ENCODE results near the gene CACNA2D3.

CACNA2D3 gene

GRCh38 chr3:55061720-55062034, 939.3 kb downstream of the CACNA2D3 start:
- DNase-seq = no peak
- H3K9me3 ChIP-seq (ENCODE audit: severe bottlenecking) = no peaks in the 10 kb centered on the region
- H3K4me3 ChIP-seq (ENCODE audit: low read depth, low read length) = no peak overlapping the region
- TF ChIP-seq, protein P1, sequence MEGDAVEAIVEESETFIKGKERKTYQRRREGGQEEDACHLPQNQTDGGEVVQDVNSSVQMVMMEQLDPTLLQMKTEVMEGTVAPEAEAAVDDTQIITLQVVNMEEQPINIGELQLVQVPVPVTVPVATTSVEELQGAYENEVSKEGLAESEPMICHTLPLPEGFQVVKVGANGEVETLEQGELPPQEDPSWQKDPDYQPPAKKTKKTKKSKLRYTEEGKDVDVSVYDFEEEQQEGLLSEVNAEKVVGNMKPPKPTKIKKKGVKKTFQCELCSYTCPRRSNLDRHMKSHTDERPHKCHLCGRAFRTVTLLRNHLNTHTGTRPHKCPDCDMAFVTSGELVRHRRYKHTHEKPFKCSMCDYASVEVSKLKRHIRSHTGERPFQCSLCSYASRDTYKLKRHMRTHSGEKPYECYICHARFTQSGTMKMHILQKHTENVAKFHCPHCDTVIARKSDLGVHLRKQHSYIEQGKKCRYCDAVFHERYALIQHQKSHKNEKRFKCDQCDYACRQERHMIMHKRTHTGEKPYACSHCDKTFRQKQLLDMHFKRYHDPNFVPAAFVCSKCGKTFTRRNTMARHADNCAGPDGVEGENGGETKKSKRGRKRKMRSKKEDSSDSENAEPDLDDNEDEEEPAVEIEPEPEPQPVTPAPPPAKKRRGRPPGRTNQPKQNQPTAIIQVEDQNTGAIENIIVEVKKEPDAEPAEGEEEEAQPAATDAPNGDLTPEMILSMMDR (IDR thresholded peaks at IDR 0.05; ENCODE audit: low read depth, low read length) = no peak
- no peaks in the 10 kb centered on the region for H3K36me3 ChIP-seq
- no peak overlapping the region for H3K27ac ChIP-seq
- no peaks in the 10 kb centered on the region for H3K27me3 ChIP-seq (ENCODE audit: insufficient read depth, low read depth, severe bottlenecking)

DNA sequence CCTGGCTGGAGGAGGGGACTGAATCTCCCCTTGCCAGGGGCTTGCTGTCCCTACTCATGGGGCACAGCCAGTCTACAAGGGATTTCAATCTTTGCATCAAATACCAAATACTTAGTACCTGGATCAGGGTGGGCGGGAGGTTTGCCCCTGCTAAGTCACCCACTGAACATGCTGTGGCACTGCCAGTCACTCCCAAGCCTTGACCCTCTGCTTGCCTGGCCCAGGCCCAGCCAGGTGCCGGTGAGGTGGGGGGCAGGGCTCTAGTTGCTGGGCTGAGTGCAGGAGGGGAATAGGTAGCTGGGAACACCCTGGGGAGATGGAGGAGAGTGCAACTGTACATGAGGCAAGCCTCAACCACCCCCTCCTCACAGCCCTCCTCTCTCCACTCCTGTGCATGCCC, 941.8 kb downstream of the CACNA2D3 start:
- Histone ChIP-seq H3K27ac (no peak overlapping the region), H3K27me3 (ENCODE audit: insufficient read depth, low read depth, severe bottlenecking) (no peaks in the 10 kb centered on the region), H3K9me3 (ENCODE audit: severe bottlenecking) (no peaks in the 10 kb centered on the region), H3K4me3 (ENCODE audit: low read depth, low read length) (no peak overlapping the region), H3K36me3 (no peaks in the 10 kb centered on the region)
- no peak for DNase-seq
- TF ChIP-seq, protein P1 (IDR thresholded peaks at IDR 0.05; ENCODE audit: low read depth, low read length) = no peak

DNA sequence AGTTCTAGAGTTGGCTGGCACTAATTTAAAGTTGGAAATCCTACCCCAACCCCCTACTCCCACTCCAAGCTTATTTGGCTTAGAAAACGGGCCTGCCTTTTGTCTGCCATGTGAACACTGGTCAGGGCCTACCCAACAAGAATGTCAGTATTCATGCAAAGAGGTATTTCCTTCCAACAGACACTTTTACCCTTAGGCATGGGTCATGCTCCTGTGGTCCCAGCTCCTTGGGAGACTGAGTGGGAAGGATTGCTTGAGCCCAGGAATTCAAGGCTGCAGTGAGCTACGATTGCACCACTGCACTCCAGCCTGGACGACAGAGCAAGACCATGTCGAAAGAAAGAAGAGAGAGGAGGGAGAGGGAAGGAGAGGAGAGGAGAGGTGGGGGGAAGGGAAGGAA, 943.0 kb downstream of the CACNA2D3 start:
- Histone ChIP-seq H3K9me3 (ENCODE audit: severe bottlenecking) (no peaks in the 10 kb centered on the region), H3K36me3 (no peaks in the 10 kb centered on the region), H3K27me3 (ENCODE audit: insufficient read depth, low read depth, severe bottlenecking) (no peaks in the 10 kb centered on the region), H3K27ac (no peak overlapping the region), H3K4me3 (ENCODE audit: low read depth, low read length) (no peak overlapping the region)
- TF ChIP-seq, protein P1 (IDR thresholded peaks at IDR 0.05; ENCODE audit: low read depth, low read length) = no peak
- DNase-seq = no peak

DNA sequence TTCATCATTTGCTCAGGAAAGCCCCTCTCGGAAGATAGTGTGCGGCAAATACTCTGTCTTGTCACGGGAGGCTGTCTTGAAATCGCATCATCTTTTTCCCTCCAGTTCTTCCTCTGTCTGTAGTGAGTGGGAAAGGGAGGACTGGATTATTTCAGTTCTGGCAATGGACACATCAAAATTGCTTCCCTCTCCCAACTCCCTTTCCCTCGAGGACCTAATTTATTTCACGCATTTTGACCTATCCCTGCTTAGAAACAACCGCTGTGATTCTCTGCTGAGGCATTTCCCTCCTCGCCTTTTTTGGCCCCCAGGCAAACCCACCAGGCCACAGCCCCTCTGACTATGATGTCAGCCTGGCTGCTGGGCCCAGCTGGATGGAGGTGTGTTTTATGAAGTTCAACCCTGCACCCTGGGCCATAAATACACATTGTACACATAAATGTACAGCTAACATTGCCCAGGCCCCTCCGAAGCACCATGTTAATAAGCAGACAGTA, 944.2 kb downstream of the CACNA2D3 start:
- Histone ChIP-seq H3K4me3 (ENCODE audit: low read depth, low read length) (no peak overlapping the region), H3K36me3 (no peaks in the 10 kb centered on the region), H3K27me3 (ENCODE audit: insufficient read depth, low read depth, severe bottlenecking) (no peaks in the 10 kb centered on the region), H3K9me3 (ENCODE audit: severe bottlenecking) (no peaks in the 10 kb centered on the region), H3K27ac (no peak overlapping the region)
- no peak for DNase-seq
- TF ChIP-seq, protein P1 (IDR thresholded peaks at IDR 0.05; ENCODE audit: low read depth, low read length) = no peak

GRCh38 chr3:55069950-55070349, 947.6 kb downstream of the CACNA2D3 start:
- Histone ChIP-seq H3K4me3 (ENCODE audit: low read depth, low read length) (no peak overlapping the region), H3K36me3 (no peaks in the 10 kb centered on the region), H3K9me3 (ENCODE audit: severe bottlenecking) (no peaks in the 10 kb centered on the region), H3K27me3 (ENCODE audit: insufficient read depth, low read depth, severe bottlenecking) (no peaks in the 10 kb centered on the region), H3K27ac (no peak overlapping the region)
- TF ChIP-seq, protein P1 (IDR thresholded peaks at IDR 0.05; ENCODE audit: low read depth, low read length) = no peak
- no peak for DNase-seq

DNA sequence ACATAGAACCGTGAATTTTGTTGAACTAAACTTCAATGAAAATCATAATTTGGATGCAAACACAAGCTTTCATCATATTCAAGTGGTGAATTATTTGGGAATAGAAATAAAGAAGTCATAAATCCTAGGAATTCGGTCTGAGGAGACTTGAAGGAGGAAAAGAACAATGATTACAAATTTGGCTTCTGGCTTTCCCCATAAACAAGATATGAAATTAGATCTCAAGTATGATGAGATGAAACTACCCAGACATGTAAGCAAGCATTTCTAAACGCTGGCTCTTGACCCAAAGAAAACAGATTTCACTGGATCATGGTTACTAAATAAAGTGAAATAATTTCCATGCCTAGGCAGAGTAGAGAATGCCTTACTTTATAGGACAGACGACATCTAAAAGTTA, 952.4 kb downstream of the CACNA2D3 start:
- Histone ChIP-seq H3K9me3 (ENCODE audit: severe bottlenecking) (no peaks in the 10 kb centered on the region), H3K27ac (no peak overlapping the region), H3K36me3 (no peaks in the 10 kb centered on the region), H3K27me3 (ENCODE audit: insufficient read depth, low read depth, severe bottlenecking) (no peaks in the 10 kb centered on the region), H3K4me3 (ENCODE audit: low read depth, low read length) (no peak overlapping the region)
- TF ChIP-seq, protein P1 (IDR thresholded peaks at IDR 0.05; ENCODE audit: low read depth, low read length) = no peak
- DNase-seq = no peak

Measured in WERI-Rb-1 (cell line).